Hypothalamus (tissue), 51 donors: ENCODE results near the gene GPR35.
"Not testable (repeated sequence)": the region's sequence is repeated elsewhere in the genome, so short reads cannot be mapped to it uniquely, and the experiment has no call there.

ENCODE experiments used
- DNase-seq, 51 donors: peaks; one replicate each; lab custom pipeline; 2025; lab: John Stamatoyannopoulos, UW

The GPR35 gene

GRCh38 chr2:240601061-240601830 lies 24.0 kb upstream of the GPR35 start:
- no peak for DNase-seq

GRCh38 chr2:240601831-240602160 lies 23.5 kb upstream of the GPR35 start:
- no peak for DNase-seq

DNA sequence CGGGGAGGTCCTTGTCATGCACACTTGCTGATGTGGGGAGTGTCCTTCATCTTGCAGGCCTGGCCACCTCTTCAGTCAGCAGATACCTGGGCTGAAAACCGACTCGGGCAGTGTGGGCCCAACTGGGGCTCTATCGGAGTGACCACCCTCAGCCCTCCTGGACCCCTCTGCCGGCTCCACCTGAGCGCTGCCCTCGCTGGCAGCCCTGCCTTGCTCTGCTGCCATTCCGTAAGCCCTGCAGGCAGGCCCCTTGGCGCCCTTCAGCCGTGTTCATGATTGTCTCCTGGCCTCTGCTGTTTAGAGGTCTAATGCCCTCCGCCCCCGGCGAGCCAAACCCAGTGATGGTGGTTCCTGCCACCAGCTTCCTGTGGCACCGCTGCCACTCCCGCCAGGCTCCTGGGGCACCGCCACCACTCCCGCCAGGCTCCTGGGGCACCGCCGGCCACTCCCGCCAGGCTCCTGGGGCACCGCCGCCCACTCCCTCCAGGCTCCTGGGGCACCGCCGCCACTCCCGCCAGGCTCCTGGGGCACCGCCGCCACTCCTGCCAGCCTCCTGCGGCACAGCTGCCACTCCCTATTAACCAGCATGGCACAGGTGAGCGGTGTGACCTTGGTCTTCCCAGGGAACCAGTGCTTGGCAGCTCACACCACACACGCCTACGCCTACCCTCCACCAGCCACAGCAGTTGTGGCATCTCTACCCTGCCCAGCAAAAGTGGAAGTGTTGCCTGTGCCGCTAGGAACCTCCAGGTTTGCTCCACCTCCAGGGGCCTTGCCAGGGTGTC lies 22.8 kb upstream of the GPR35 start:
- no peak for DNase-seq

DNA sequence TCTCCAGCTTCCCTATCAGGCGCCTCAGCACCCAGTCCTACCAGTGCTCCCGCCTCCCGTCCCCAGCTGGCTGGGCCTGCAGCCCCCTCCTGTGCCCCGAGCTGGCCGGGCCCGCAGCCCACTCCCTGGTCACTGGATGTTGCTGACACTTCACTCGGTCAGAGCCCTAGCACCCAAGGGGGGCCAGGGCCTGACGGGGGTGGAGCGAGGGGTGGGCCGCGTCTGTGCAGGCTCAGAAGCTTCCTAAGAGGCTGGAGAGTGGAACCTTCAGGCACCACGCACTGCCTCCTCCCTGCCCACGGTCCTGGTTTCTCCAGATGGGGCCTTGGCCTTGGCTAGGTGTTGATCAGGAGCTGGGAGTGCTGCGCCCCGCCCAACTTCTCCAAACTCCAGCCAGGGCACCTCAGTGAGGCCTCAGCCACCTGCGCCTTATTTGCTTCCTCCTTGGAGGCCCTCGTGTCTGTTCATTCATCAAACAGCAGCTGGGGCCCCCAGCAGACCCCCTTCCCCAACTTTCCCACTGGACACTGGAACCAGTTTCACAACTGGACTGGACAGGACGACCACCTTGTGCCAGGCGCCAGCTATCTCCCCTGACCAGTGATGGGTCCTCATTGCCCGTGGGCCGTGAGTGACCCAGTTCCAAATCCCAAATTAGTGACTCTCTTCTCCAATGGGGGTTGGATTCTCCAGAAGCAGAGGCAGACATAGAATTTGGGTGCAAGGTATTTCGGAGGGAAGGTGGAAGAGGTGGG lies 22.0 kb upstream of the GPR35 start:
- no peak for DNase-seq

DNA sequence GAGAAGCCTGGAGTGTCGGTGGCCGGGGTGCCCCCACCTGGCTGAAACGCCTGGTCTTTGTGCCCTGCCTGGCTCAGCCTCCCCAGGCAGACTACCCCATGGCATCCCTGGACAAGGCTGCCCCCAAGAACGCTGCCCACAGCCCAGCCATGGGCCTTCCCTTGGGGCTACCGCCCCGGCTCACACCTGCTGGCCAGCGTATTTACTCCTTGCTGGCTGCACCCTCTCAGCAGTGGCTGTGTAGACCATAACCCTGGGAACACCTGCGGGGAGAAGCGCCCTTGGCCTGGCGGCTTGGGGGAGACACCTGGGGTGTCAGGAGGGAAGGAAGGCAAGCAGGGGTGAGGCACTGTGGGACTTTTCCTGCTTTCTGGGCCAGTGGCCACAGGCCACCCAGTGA lies 21.4 kb upstream of the GPR35 start:
- DNase-seq, result no peak

- DNase-seq, result peak in 47 of 51 donors; percentile 25 to 94 (median 72)
Observed at GRCh38 chr2:240604291-240604938, 20.9 kb upstream of the GPR35 start.

DNA sequence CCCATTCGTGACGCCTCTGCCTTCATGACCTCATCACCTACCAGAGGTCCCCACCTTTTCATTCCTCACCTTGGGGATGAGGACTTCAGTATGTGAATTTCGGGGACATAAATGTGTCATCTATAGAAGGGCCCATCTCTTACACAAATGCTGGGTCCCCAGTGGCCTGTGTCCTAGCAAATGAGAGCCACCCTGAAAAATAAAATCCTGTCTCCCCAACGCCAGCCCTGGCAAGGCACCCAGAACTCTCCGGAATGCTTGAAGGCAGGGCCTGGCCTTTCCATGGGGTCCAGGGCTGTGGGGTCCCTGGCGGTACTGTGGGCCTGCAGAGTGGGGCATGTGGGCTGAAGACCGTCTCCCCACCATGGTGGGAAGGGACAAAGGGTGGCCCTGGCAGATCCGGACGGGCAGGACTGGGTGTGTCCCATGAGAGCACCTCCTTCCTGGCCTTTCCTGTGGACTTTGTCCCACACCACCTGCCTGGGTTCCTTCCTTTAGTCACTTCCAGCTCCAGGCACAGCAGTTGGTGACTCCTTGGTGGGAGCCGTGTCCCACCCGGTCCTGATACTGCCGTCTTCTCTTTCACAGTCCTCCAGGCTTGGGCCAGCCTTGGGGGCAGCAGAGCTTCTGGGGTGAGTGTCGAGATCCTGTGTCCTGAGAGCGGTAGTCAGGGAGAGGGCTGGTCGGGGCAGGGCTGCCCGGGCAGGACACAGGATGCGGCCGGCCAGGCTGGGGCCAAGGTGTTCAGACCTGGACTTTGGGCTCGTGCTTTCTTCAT lies 20.2 kb upstream of the GPR35 start:
- no peak for DNase-seq

- DNase-seq, result no peak
Observed at GRCh38 chr2:240605867-240606743, 19.2 kb upstream of the GPR35 start.

- no peak for DNase-seq
Observed at GRCh38 chr2:240611601-240612210, 13.6 kb upstream of the GPR35 start.

- DNase-seq, result no peak
Observed at GRCh38 chr2:240613781-240614180, 11.5 kb upstream of the GPR35 start.

DNA sequence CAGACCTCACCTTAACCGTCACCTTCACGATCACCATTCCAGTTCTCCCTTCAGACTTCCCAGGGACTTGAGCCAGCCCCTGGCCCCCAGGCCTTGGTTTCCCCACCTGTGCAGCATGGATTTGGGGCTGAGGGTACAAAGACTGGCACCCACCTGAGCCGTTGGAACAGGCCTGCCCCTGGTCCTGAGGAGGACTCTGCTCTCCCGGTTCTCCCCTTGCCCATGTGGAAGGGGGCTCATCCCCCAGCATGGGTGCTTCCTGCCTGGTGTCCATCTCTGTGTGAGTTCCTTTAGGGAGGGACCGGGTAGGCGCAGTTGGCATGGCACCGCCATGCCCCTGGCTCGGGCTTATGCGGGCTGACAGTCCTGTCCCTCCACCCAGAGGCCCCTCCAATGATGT lies 10.9 kb upstream of the GPR35 start:
- no peak for DNase-seq

- DNase-seq, result no peak
Observed at GRCh38 chr2:240615396-240615795, 9.9 kb upstream of the GPR35 start.

DNA sequence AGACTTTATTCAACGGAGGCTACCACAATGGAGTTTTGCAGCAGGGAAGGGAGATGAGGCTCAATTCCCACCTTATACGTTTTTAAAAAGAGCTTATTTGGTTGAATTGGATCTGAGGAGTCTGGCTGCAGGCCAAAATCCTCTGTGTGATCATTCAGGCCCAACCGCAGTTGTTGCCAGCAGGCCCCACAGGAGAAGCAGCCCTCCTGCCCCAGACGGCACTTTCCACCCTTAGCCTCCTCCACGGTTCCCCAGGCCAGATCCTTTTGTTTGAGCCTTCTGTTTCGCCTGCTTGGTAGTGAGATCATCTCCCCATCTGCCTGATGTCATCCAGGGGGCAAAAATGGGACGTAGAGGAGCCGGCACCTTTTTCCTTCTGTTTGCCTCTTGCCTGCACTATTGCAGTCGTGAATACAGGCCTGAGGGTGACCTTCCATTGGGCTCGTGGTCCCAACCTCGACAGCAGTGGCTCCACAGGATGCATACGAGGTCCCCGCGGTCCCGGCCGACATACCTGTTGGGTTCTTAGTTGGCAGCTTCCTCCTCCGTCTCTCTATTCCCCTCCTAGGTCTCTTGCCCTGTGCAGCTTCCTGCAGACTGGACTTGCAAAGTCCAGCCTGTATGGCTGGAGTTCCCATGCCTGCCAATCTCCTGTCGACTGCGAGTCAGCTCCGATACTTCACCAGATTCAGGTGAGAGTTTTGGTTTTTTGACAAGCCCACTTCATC lies 9.3 kb upstream of the GPR35 start:
- no peak for DNase-seq

GRCh38 chr2:240616860-240617666 lies 8.2 kb upstream of the GPR35 start:
- DNase-seq, result not testable (repeated sequence)

- no peak for DNase-seq
Observed at GRCh38 chr2:240618776-240619175, 6.5 kb upstream of the GPR35 start.

GRCh38 chr2:240619506-240620148 lies 5.7 kb upstream of the GPR35 start:
- DNase-seq, result no peak
